Keratinocyte (primary cell): ENCODE measurements around the gene TACR3. TPM values are rescaled to one million over a fixed set of nuclear protein-coding genes. Genes with fewer than 3 reads are reported as not detected.
A peak's percentile ranks its signal among the peaks of the same experiment; 100 is the strongest.

Source experiments
- DNase-seq: peaks from one replicate; pipeline ENCODE4 v3.0.0-alpha.2; 2011; ENCODE audit warnings: low read depth, missing footprints, low spot score
- FAIRE-seq: peaks from 2 replicates; lab custom pipeline; 2011; peaks lifted over from hg19 to GRCh38; lab: Jason Lieb, UNC
- H2AFZ ChIP-seq: 2 replicates; pipeline ENCODE4 v1.6.0; 2012; ENCODE audit warnings: low read length, control low read depth, inconsistent platforms; ENCODE audit not compliant: control insufficient read depth
- H3K27ac ChIP-seq: 2 replicates; pipeline ENCODE4 v1.5.1; 2011; ENCODE audit warnings: low read length; ENCODE audit not compliant: control insufficient read depth, insufficient read depth
- H3K27me3 ChIP-seq: 3 replicates; pipeline ENCODE4 v1.6.0; 2011; ENCODE audit warnings: low read length; ENCODE audit not compliant: control insufficient read depth, insufficient read depth; ENCODE audit errors: extremely low read depth
- H3K36me3 ChIP-seq, 2 experiments: 2 replicates in 1 of 2; 3 replicates in 1 of 2; pipeline ENCODE4 v1.5.1; 2011; ENCODE audit warnings: low read length in 2 of 2, mild to moderate bottlenecking in 1 of 2; ENCODE audit not compliant: control insufficient read depth in 2 of 2, insufficient read depth in 2 of 2; ENCODE audit errors: extremely low read depth in 1 of 2
- H3K4me1 ChIP-seq: 3 replicates; pipeline ENCODE4 v1.5.1; 2011; ENCODE audit warnings: low read length; ENCODE audit not compliant: control insufficient read depth, insufficient read depth; ENCODE audit errors: extremely low read depth
- H3K4me2 ChIP-seq: 3 replicates; pipeline ENCODE4 v1.6.0; 2011; ENCODE audit warnings: low read depth, low read length; ENCODE audit not compliant: control insufficient read depth, insufficient read depth; ENCODE audit errors: extremely low read depth
- H3K4me3 ChIP-seq, 3 experiments: fragments of 200-600 bp in 1 of 3; sonication (generic) in 1 of 3; 2 replicates in 2 of 3; 3 replicates in 1 of 3; pipeline ENCODE4 v1.5.1; 2011 to 2016; ENCODE audit warnings: low read length in 3 of 3, mild to moderate bottlenecking in 3 of 3, control low read depth in 2 of 3, inconsistent platforms in 1 of 3, low read depth in 1 of 3, mixed read lengths in 1 of 3, mixed run types in 1 of 3, moderate library complexity in 1 of 3; ENCODE audit not compliant: control insufficient read depth in 2 of 3, insufficient read depth in 2 of 3; ENCODE audit errors: extremely low read depth in 1 of 3
- H3K79me2 ChIP-seq: 2 replicates; pipeline ENCODE4 v1.6.0; 2012; ENCODE audit warnings: low read length; ENCODE audit not compliant: control insufficient read depth, insufficient read depth
- H3K9ac ChIP-seq: 3 replicates; pipeline ENCODE4 v1.6.0; 2011; ENCODE audit warnings: low read length; ENCODE audit not compliant: control insufficient read depth, insufficient read depth; ENCODE audit errors: extremely low read depth
- H3K9me1 ChIP-seq: 3 replicates; pipeline ENCODE4 v1.6.0; 2011; ENCODE audit warnings: low read length; ENCODE audit not compliant: control insufficient read depth, insufficient read depth; ENCODE audit errors: extremely low read depth
- H3K9me3 ChIP-seq: 2 replicates; pipeline ENCODE4 v1.5.1; 2012; ENCODE audit warnings: low read depth, low read length; ENCODE audit not compliant: control insufficient read depth
- H4K20me1 ChIP-seq: 3 replicates; pipeline ENCODE4 v1.6.0; 2011; ENCODE audit warnings: low read length; ENCODE audit not compliant: control insufficient read depth, insufficient read depth; ENCODE audit errors: extremely low read depth
- CTCF ChIP-seq, 3 experiments: IDR thresholded peaks in 1 of 3; conservative IDR thresholded peaks in 1 of 3; optimal IDR thresholded peaks in 1 of 3; 2 replicates in 2 of 3; 3 replicates in 1 of 3; pipeline versions ENCODE3 to v1.5.1; 2011; ENCODE audit warnings: low read length in 3 of 3, mild to moderate bottlenecking in 3 of 3, moderate library complexity in 2 of 3, control low read depth in 1 of 3, inconsistent platforms in 1 of 3; ENCODE audit not compliant: insufficient read depth in 2 of 3; ENCODE audit errors: extremely low read depth in 1 of 3
- EZH2 ChIP-seq: IDR thresholded peaks from one replicate; pipeline ENCODE4 v1.6.1; 2012; ENCODE audit warnings: inconsistent platforms, mild to moderate bottlenecking, low read length, moderate library complexity
- dilution Hi-C: fragments of 300-500 bp; cut with MboI; formaldehyde crosslinking; loops from one replicate; pipeline ENCODE4 v1.7.0; 2020; ENCODE audit warnings: low sequenced_read_pairs; ENCODE audit not compliant: extremely low pct_ligation_motif_present
- polyA plus RNA-seq, 5 experiments: library from polyadenylated mRNA; depleted of rRNA in 3 of 5; stranded (reverse) in 3 of 5; stranded (forward) in 1 of 5; unstranded in 1 of 5; fragments of >200 nt; gene quantifications; 1 replicate in 1 of 5; 2 replicates in 3 of 5; 3 replicates in 1 of 5; pipeline versions ENCODE4 v1.2.1 to v1.2.3, GENCODE V29; 2011 to 2012; ENCODE audit warnings: missing spikeins in 2 of 5, low read depth in 1 of 5, low replicate concordance in 1 of 5

Gene TACR3
- polyA plus RNA-seq, 1 donor (not counting 4 experiments of a cell fraction or from before 2014, with no cell fraction given) = not detected

GRCh38 chr4:103719105-103719829 is 518 bp downstream of the TACR3 start:
- no peak overlapping the region for H3K27ac ChIP-seq
- no peak overlapping the region for H3K4me3 ChIP-seq
- no peak overlapping the region for H3K9ac ChIP-seq
- H3K4me2 ChIP-seq = no peak overlapping the region
- H3K9me1 ChIP-seq = no peaks in the 10 kb centered on the region
- no peaks in the 10 kb centered on the region for H3K79me2 ChIP-seq
- no peaks in the 10 kb centered on the region for H3K36me3 ChIP-seq
- no peaks in the 10 kb centered on the region for H4K20me1 ChIP-seq
- H3K4me1 ChIP-seq = no peaks in the 10 kb centered on the region
- dilution Hi-C loops = no loop called here
- FAIRE-seq (no peak), DNase-seq (no peak)
- H2AFZ ChIP-seq = no peak overlapping the region
- TF ChIP-seq EZH2 = no peak
- peak in 1 of 3 experiments; percentile 21 for TF ChIP-seq CTCF (optimal IDR thresholded peaks at IDR 0.05 in 1 of 3, IDR thresholded peaks at IDR 0.05 in 1 of 3, conservative IDR thresholded peaks at IDR 0.05 in 1 of 3; ENCODE audit: extremely low read depth in 1 of 3, insufficient read depth in 2 of 3, low read length in 3 of 3)
- H3K27me3 ChIP-seq = peaks cover 16% of the 10 kb centered on the region
- H3K9me3 ChIP-seq = no peaks in the 10 kb centered on the region

GRCh38 chr4:103692615-103693014 is 27.2 kb downstream of the TACR3 start:
- H3K4me2 ChIP-seq = no peak overlapping the region
- no peak overlapping the region for H2AFZ ChIP-seq
- dilution Hi-C loops = no loop called here
- no peaks in the 10 kb centered on the region for H3K36me3 ChIP-seq
- no peaks in the 10 kb centered on the region for H3K79me2 ChIP-seq
- DNase-seq (no peak), FAIRE-seq (no peak)
- no peaks in the 10 kb centered on the region for H4K20me1 ChIP-seq
- H3K9ac ChIP-seq = no peak overlapping the region
- H3K4me1 ChIP-seq = no peaks in the 10 kb centered on the region
- H3K4me3 ChIP-seq = no peak overlapping the region
- H3K27ac ChIP-seq = no peak overlapping the region
- no peak for TF ChIP-seq CTCF (optimal IDR thresholded peaks at IDR 0.05 in 1 of 3, IDR thresholded peaks at IDR 0.05 in 1 of 3, conservative IDR thresholded peaks at IDR 0.05 in 1 of 3; ENCODE audit: extremely low read depth in 1 of 3, insufficient read depth in 2 of 3, low read length in 3 of 3)
- no peak for TF ChIP-seq EZH2
- no peaks in the 10 kb centered on the region for H3K9me1 ChIP-seq
- no peaks in the 10 kb centered on the region for H3K9me3 ChIP-seq
- H3K27me3 ChIP-seq = no peaks in the 10 kb centered on the region
